GM12864 (cell line): ENCODE data around the gene NME3.

Source experiments
- DNase-seq: peaks from one replicate; pipeline ENCODE4 v3.0.0-alpha.2; 2011; ENCODE audit warnings: low read depth
- H3K4me3 ChIP-seq: 2 replicates; pipeline ENCODE4 v1.5.1; 2011; ENCODE audit warnings: mild to moderate bottlenecking, low read depth, low read length, control low read depth
- TF ChIP-seq, protein P1 (sequence below): IDR thresholded peaks from 2 replicates; pipeline ENCODE4 v1.5.1; 2011; ENCODE audit warnings: low read depth, mild to moderate bottlenecking, moderate library complexity, low read length, control low read depth, inconsistent platforms; ENCODE audit errors: missing control alignments

Gene NME3

DNA sequence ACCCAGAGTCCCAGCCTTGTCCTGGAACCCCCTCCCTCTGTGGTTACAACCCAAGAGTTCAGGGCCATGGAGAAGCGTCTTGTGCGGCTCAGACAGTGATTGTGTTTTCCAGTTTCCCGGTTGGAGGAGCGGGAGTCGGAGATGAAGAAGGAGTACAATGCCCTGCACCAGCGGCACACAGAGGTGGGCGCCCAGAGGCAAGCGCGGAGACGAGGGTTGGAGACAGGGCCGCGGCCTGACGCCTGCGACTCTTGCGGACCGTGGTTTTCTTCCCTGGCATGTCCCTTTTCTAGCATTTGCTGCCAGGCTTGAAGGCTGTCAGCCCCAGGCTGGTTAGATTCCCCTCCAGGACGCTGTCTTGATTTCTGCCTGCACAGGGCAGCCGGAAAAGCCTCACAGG, 42.3 kb downstream of the NME3 start:
- TF ChIP-seq, protein P1, sequence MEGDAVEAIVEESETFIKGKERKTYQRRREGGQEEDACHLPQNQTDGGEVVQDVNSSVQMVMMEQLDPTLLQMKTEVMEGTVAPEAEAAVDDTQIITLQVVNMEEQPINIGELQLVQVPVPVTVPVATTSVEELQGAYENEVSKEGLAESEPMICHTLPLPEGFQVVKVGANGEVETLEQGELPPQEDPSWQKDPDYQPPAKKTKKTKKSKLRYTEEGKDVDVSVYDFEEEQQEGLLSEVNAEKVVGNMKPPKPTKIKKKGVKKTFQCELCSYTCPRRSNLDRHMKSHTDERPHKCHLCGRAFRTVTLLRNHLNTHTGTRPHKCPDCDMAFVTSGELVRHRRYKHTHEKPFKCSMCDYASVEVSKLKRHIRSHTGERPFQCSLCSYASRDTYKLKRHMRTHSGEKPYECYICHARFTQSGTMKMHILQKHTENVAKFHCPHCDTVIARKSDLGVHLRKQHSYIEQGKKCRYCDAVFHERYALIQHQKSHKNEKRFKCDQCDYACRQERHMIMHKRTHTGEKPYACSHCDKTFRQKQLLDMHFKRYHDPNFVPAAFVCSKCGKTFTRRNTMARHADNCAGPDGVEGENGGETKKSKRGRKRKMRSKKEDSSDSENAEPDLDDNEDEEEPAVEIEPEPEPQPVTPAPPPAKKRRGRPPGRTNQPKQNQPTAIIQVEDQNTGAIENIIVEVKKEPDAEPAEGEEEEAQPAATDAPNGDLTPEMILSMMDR, result no peak
- no peak for DNase-seq
- no peak overlapping the region for H3K4me3 ChIP-seq

DNA sequence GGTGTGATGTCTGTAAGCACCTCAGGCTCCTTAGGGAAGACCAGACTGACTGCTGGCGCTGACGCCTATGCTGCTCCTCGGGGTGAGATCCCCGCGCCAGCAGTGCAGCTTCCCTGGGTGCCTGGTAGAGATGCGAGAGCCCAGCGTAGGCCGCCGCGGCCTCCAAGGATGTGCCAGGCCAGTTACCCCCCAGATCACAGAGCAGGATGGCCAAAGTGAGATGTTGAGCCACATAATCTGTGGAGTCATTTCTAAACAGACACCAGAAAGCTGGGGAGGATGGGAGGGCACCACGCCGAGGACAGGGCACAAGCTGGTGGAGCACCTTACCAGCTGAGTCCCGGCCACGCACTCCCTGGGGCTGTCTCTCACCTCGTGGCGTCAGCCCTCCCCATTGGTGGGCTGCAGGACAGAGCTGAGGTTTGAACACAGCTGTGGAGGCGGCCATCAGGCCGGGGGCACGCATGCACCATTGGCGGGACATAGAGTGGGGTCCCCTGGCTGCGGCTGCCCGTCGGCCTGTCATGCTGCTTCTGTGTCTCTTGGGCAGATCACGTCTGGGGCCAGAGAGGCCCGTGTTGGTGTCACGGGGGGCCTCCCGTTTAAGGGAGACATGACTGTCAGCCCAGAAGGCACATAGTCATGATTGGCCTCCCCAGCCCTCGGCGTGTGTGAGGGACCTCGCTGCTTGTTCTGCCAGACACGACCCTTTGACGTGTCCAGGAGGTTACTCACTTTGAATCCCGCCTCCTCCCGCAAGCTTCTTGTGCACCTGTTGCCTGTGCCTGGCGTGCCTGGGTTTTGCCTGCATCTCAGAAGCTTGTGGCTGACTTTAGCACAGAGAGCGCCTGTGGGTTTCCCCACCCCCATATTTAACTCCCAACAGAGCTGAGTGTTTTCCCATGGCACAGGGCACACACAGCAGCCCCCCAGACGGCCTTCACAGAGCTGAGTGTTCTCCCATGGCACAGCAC, 43.4 kb downstream of the NME3 start:
- TF ChIP-seq, protein P1, result no peak
- no peak for DNase-seq
- no peak overlapping the region for H3K4me3 ChIP-seq

DNA sequence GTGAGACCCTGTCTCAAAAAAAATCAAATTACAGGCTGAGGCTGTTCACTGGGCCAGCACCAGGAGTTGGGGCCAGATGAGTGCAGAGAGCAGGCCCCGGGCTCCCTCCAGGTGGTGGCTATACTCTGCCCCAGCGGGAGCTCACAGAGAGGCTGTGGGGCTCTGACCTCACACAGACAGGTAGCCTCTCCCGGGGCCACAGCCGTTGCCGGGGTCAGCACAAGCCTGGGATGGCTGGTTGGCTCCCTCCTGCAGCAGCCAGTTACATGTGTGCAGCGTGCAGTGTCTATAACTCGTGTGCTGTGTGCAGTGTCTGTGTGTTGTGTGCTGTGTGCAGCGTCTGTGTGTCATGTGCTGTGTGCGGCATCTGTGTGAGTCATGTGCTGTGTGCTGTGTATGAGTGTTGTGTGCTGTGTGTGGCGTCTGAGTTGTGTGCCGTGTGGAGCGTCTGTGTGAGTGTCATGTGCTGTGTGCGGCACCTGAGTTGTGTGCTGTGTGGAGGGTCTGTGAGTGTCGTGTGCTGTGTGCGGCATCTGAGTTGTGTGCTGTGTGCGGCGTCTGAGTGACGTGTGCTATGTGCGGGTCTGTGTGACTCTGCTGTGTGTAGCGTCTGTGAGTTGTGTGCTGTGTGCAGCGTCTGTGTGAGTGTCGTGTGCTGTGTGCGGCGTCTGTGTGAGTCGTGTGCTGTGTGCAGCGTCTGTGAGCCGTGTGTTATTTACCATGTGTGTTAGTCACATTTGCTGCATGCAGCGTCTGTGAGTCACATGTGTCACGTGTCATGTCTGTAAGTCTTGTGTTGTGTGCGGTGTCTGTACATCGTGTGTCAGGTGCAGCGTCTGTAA, 44.5 kb downstream of the NME3 start:
- no peak overlapping the region for H3K4me3 ChIP-seq
- TF ChIP-seq, protein P1, result no peak
- no peak for DNase-seq

DNA sequence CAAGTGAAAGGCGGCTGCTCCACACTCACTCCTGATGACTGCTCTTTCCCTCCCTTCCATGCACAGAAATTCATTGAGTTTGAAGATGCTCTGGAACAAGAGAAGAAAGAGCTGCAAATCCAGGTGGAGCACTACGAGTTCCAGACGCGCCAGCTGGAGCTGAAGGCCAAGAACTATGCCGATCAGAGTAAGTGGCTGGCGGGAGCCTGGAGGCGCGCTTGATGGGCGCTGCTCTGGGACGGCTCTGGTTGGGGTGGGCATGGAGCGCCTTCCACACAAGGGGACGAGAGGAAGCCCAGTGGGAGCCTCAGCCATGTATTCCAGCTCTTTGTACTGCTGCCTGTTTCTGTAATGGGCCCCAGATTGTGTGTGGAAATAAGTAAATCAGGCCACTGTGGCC, 46.9 kb downstream of the NME3 start:
- H3K4me3 ChIP-seq, result no peak overlapping the region
- no peak for DNase-seq
- TF ChIP-seq, protein P1, result no peak

DNA sequence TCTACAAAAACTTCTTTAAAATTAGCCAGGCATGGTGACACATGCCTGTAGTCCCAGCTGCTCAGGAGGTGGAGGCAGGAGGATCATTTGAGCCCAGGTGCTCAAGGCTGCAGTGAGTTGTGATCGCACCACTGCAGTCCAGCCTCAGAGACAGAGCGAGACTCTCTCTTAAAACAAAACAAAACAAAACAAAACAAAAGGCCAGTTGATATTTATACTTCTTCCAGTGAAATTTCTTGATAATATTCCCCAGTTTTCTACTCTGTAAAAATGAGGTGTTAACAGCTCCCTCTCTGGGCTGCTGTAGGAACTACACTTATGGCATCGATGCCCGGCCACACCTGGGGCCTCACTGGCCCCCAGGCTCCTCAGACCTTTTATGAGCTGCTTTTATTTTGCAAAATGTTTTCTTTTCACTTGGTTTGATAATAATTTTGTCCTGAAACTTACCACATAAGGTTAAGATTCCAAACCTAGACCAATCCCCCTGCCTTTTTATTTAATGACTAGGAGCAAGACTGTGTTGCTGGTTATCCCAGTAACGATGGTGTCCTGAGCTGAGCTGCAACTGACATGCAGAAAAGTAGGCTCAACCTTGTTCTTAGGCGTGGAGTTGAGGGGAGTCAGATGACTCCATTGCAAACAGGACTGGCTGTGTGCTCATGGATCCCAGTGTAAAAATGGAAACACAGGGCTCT, 47.7 kb downstream of the NME3 start:
- no peak for DNase-seq
- TF ChIP-seq, protein P1, result peak; percentile 79
- H3K4me3 ChIP-seq, result no peak overlapping the region

DNA sequence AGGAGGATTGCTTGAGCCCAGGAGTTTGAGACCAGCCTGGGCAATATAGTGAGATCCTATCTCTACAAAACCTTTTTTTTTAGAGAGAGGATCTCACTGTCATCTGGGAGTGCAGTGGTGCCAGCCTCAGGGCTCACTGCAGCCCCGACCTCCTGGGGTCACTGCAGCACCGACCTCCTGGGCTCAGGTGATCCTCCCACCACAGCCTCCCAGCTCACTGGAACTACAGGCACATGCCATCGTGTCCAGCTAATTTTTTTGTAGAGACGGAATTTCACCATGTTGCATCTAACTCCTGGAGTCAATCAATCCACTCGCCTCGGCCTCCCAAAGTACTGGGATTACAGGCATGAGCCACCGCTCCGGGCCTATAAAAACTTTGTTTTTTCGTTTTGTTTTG, 50.0 kb downstream of the NME3 start:
- H3K4me3 ChIP-seq, result no peak overlapping the region
- TF ChIP-seq, protein P1, result no peak
- no peak for DNase-seq
